Activated T-cell treated with anti-CD3 and anti-CD28 coated beads for 1 hour (primary cell): ENCODE results near the gene MAOB.
A peak's percentile ranks its signal among the peaks of the same experiment; 100 is the strongest.
"Not testable (repeated sequence)": the region's sequence is repeated elsewhere in the genome, so short reads cannot be mapped to it uniquely, and the experiment has no call there.

Experiments used
- DNase-seq: peaks from one replicate; pipeline ENCODE4 v3.0.0-alpha.2; 2020; ENCODE audit warnings: low read depth

The MAOB gene

GRCh38 chrX:43753637-43754036 lies 128.6 kb downstream of the MAOB start:
- no peak for DNase-seq

DNA sequence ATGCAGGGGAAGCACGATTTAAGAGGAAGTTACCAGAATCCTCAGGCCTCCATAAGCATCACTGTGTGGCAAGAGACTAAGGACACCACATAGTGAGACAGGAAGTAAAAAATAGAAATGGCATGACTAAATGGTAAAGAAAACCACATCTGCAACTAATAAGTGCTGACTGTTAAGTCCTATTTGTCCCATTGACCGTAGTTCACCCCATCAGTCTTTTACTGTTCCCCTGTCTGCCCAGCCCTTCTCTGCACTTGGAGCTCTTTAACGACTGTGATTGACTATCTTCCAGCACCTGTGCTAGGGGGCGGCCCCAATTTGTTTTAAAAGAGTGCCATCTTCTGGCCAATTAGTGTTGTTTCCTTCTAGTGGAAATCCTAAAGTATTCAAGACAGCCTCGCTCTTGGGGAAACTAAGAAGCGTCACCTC lies 132.0 kb downstream of the MAOB start:
- DNase-seq: peak; percentile 15

- no peak for DNase-seq
Measured at GRCh38 chrX:43747476-43747875, 134.8 kb downstream of the MAOB start.

GRCh38 chrX:43745938-43746721 lies 136.1 kb downstream of the MAOB start:
- no peak for DNase-seq

GRCh38 chrX:43744284-43744683 lies 138.0 kb downstream of the MAOB start:
- no peak for DNase-seq

DNA sequence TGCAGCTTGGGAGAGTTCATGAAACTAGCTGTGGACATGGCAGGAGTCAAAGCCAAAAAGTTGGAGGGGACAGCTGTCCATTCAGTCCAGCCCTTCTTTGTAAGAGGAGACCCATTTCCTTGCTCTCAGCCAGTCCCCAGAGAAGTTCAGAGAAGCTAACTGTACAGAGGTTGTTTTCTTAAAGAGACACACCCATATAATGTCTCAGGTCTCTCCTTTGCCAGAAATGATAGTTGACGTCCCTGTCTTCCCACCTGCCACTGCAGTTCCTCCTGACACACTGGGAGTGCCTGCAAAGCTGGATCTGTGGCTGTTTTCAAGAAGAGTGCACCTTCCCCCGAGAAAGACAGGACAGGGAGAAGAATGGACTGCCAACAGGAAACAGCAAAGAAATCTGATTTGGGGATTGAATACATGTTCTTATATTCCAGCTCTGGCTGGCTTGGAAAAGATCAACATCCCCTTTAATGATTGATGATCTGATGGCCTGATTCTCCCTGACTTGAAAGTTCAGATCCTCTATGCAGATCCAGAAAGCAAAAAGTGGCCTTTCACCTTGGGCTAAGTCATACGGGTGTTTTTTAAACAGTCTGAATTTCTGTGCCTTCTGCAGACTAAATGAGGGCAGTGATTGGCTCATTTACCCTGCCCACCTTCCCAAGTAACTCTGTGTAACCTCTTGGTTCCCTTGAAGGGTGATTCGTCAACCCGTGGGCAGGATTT lies 139.0 kb downstream of the MAOB start:
- DNase-seq: no peak

DNA sequence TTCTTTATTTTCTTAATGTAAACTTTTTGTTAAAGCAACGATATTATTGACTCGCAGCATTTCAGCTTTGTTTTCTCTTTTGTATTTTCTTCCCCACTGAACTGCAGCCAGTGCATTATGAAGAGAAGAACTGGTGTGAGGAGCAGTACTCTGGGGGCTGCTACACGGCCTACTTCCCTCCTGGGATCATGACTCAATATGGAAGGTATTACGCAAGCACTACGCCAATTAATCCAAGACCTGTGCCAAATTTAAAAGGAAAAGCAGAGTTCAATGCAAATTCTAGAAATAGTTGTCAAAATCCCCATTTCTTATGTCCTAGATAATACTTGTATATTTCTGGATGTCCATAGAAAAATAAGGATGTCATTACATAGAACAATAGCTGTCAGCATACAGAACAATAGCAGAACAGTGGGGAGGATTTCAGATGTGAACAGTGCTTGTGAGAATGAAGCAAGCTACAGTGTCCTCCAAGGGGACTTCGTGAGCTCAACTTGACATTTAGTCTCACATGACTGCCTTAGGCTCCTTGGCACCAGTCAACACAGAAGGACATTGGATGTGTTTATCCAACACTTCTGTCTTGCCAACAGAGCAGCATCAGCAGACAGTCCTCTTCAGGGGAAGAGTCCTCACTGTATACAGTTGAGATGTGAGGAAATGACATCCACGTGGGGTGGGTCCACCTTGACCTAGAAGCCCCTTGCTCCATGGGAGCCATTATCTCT lies 140.2 kb downstream of the MAOB start:
- no peak for DNase-seq

- no peak for DNase-seq
Measured at GRCh38 chrX:43735957-43736356, 146.3 kb downstream of the MAOB start.

DNA sequence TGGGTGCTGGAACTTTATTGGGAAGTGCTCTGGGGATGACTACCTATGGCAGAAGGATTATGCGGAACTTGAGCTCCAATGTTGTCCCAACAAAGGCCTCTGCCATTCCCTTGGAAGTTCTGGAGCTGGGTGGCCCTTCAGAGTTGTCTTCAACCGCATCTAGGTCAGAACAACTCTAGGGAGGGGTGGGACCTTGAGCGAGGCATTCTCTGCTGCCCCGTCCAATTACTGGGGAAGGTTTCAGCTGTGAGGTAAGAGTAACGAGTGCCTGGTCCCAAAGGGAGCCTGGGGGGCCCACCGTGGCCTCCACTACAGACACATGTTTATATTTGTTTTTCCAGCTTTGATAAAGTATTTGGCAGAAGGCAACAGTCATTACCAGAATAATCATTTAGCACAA lies 146.7 kb downstream of the MAOB start:
- DNase-seq: no peak

DNA sequence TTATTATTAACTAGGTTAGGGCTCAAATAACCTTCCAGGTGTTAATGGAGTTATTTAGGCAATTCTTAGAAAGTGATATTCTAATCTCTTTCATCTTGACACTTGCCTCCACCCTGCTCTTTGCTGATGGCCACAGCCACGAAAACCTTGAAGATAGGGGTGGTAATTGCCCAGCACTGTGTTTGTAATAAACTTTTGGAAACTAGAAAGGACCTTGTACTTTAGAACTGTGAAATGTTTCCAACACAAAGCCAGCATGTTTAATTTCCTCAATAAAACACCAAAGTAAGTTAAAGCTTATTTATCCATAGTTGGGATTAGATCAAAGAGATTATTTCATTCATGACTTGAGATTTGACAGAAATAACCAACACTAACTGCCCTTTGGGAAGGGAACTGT lies 147.8 kb downstream of the MAOB start:
- DNase-seq: no peak

DNA sequence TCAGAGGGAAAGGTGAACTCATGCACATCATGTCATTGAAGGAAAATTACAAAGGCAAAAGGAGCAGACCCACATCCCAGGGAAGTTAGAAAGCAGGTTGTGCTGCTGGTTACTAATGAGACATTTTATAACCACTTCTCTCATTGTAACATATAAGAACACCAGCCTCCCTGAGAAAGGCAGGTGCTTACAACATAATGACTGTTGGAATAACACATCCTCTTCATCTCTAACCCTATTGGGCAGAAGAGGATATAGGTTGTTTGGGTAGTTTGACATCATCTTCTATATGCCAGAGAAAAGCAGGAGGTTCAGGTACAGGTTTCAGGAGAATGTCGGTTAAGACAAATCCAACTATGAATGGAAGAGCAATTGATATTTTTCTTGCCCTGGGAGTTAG lies 148.6 kb downstream of the MAOB start:
- no peak for DNase-seq

DNA sequence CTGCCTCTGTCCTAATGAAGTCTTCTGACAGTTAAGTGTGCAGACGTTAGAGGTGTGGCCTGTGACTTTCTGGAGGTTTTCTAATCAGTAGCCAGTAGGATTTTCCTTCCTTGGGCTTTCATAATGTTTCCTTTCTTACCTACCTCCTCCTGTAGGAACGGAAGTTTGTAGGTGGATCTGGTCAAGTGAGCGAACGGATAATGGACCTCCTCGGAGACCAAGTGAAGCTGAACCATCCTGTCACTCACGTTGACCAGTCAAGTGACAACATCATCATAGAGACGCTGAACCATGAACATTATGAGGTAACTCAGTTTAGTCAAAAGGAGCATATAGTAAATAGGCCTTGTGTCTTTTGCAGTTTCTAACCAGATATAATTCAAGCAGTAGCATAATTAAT lies 151.2 kb downstream of the MAOB start:
- no peak for DNase-seq

GRCh38 chrX:43728966-43729365 lies 153.3 kb downstream of the MAOB start:
- no peak for DNase-seq

DNA sequence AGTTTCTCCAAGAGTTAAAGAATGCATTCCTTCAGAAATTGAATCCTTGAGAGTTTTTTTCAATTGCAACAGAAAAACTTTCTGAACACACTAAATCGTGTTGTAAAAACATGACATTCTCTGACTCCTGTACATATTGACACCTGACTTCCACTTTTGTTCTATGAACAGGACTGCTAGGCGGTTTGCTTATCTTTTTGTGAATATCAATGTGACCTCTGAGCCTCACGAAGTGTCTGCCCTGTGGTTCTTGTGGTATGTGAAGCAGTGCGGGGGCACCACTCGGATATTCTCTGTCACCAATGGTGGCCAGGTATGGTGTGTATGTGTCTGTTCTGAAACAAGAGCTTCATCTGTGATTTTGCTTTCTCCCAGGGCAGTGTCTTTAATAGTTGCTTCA lies 154.2 kb downstream of the MAOB start:
- no peak for DNase-seq

GRCh38 chrX:43727254-43727653 lies 155.0 kb downstream of the MAOB start:
- DNase-seq: not testable (repeated sequence)

- DNase-seq: not testable (repeated sequence)
Measured at GRCh38 chrX:43725227-43725626, 157.0 kb downstream of the MAOB start.

DNA sequence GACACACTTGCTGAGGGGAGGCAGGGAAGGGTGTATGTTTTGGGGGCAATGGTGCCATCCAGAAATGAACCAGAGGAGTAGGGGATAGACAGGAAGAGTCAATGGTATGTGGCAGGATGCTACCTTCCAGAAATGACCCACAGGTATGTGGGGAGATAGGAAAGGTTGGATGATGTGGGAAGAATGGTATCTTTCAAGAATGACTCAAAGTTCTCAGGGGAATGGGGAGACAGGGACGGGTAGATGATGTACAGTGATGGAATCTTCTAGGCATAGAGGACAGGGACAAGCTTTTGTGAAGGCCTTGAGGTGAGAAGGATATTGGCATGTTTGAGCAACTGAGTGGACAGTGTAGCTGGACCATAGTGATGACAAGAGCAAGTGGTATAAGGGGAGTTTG lies 161.3 kb downstream of the MAOB start:
- DNase-seq: no peak

GRCh38 chrX:43720082-43720481 lies 162.2 kb downstream of the MAOB start:
- DNase-seq: no peak

DNA sequence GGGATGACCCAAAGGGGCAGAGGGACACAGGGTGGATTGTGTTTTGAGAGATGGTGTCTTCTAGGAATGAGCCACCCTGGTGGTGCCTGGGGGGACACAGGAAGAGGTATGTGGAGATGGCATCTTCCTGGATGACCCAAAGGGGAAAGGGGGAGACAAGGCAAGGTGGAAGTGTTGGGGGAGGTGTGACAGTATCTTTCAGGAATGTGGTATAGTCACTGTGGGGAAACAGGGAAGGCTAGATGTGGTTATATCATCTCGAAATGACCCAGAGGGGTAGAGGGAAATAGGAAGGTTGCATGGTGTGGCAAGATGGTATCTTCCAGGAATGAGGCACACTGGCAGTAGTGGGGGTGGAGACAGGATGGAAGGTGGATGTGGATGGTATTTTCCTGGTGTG lies 163.3 kb downstream of the MAOB start:
- DNase-seq: no peak

DNA sequence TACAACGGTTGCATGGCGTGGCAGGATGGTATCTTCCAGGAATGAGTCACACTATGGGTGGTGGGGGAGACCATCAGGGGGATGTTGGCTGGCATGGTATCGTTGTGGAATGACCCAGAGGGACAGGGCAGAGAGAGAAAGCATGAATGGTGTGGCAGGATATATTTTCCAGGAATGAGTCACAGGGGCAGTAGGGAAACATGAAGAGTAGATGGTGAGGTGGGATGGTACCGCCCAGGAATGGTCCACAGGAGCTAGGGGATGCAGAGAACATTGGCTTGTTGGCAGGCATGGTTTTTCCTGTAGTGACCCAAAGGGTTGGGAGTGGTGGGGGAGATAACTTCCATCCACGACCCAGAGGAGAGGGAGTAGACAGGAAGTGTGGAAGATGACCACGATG lies 163.7 kb downstream of the MAOB start:
- no peak for DNase-seq

DNA sequence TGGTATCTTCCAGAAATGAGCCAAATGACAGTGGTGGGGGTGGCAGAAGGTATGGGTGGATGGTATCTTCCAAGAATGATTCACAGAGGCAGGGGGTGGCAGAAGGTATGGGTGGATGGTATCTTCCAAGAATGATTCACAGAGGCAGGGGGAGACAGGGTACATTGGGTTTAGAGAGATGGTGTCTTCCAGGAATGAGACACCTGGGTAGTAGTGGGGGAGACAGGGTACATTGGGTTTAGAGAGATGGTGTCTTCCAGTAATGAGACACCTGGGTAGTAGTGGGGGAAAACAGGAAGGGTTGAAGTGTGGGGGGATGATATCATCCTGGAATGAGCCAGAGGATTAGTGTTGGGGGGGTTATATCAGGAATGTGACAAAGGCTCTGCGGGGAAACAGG lies 164.2 kb downstream of the MAOB start:
- DNase-seq: no peak

- DNase-seq: no peak
Measured at GRCh38 chrX:43717161-43717560, 165.1 kb downstream of the MAOB start.

DNA sequence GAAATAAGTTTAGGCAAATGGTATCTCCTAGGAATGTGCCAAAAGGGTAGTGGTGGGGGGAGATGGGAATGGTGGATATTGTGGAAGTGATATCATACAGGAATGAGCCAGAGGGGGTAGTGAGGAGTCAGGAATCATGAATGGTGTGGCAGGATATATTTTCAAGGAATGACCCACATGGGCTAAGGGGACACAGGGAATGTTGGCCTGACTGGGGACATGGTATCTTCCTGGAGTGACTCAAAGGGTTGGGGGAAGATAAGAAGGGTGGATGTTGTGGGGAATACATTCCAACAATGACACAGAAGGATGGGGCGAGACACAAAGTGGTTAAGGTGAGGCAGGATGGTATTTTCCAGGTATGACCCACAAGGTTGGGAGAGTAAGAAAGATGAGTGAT lies 165.6 kb downstream of the MAOB start:
- no peak for DNase-seq
